ENCODE results near the gene SMIM33.
"Not testable (repeated sequence)": the region's sequence is repeated elsewhere in the genome, so short reads cannot be mapped to it uniquely, and the experiment has no call there.

The SMIM33 gene

GRCh38 chr5:139457653-139458306 is 13.0 kb upstream of the SMIM33 start:
- DNase-seq, result no peak

GRCh38 chr5:139458580-139459407 is 12.0 kb upstream of the SMIM33 start:
- no peak for DNase-seq

DNA sequence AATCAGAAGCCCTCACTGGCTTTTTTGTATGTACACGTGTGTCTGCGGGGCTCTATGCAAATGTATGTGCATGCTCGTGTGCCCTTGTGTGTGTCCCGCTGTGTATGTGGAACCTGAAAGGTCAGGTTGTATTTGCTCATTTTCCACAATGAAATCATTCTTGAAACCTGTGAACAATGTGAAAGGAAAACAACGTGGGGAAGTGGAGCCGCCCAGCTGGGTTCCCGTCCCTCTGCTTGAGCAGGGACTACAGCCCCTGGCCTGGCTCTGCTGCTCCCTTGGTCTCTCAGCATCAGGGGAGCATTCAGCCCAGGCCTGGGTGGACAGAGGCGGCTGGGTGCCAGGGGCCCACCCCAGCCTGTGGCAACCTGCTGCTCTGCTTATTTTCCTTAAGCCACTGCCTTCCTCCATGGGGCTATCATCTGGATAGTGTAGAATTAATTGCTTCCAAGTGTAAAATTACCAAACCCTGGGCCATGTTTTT is 11.3 kb upstream of the SMIM33 start:
- DNase-seq, result no peak

GRCh38 chr5:139460455-139460854 is 10.3 kb upstream of the SMIM33 start:
- no peak for DNase-seq

GRCh38 chr5:139461176-139461575 is 9.6 kb upstream of the SMIM33 start:
- DNase-seq, result no peak

DNA sequence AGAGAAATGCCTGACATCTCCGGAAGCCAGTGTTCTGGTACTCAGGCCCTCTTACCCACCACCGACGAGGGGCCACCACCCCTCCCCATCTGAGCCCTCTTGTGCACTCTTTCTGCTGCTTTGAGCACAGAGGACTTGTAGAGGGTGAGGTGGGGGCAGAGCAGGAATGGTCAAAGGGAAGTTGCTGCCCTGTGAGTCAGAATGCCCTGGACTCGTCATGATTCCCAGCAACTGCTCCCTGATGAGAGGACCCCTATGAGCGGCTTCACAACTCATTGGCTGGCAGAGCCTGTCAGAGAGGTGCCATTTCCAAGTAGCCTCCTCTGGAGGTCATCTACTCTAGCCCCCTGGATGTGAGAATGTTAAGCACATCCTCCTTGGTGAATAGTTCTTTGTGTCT is 9.1 kb upstream of the SMIM33 start:
- DNase-seq, result no peak

DNA sequence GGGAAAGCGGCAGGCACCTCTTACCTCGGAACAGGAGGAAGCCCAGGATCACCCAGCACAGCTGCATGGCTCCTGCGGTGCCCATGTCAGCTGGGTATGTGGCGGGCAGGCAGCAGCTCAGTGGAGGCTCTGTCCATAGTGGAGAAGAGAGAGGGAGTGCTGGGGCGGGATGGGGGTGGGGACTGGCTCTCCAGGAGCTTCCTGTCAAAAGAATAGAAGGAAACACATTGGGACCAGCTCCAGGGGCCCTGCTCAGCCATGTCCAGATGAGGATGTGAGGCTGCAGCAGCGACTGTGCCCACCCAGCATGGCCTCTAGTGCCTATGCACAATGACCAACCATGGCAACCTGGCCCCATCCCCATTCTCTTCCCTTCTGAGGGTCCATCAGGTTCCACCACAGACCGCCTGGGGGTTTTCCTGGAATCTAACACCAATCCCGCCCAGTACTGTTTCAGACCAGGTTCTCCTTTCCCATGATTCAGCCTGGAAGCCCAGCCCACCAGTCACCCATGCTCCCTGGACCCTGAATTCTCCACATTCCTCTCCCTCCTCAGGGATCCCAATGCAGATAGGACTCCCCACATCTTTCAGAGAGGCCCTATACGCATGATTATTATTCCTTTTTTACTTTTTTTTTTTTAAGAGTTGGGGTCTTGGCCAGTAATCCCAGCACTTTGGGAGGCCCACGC is 8.1 kb upstream of the SMIM33 start, which contains the start of gene ECSCR:
Gene ECSCR (minus strand): TSS at position 158 of the 691 bp plus-strand sequence. CDS start 73 bp downstream, at position 85.
- DNase-seq, result no peak

- no peak for DNase-seq
These were observed 2.3 kb upstream of the SMIM33 start for GRCh38 chr5:139468421-139468931.

- DNase-seq, result no peak
These were observed 1.7 kb downstream of the SMIM33 start for GRCh38 chr5:139472386-139473030.

DNA sequence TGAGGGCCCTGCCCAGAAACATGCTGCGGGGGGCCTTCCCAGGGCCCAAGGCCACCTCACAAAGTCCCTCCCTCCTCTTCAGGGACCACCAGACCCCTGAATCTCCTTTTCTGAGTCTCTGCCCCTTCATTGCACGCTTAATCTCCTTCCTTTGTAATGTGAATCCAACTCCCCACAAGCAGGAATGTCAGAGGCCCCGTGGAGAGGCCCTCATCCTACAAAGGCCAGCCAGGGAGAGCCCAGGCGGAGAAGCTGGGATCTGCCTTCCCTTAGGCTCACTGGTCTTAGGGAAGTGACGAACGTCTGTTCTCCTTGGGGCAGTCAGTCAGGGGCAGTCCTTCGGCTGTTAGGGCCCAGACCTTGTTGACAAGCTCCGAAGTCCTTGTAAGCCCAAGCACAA is 2.3 kb downstream of the SMIM33 start:
- no peak for DNase-seq

DNA sequence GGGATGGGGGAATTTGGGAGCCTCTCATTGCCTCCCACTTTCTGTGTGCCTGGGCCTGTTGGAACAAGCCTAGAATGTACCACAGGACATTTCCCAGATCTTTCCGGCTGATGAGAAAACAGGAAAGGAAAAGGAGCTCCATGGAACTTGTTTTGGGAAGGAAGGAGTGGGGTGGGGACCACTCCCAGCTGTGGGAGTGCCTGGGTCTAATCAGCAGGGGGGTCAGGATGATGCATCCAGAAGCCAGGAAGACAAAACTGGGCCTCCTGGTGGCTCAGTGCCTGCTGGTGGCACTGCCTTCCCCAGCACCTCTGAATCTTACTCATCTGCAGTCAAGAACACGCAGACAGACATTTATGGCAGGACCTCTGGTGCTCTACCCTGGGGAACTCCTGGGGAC is 2.8 kb downstream of the SMIM33 start:
- DNase-seq, result no peak

DNA sequence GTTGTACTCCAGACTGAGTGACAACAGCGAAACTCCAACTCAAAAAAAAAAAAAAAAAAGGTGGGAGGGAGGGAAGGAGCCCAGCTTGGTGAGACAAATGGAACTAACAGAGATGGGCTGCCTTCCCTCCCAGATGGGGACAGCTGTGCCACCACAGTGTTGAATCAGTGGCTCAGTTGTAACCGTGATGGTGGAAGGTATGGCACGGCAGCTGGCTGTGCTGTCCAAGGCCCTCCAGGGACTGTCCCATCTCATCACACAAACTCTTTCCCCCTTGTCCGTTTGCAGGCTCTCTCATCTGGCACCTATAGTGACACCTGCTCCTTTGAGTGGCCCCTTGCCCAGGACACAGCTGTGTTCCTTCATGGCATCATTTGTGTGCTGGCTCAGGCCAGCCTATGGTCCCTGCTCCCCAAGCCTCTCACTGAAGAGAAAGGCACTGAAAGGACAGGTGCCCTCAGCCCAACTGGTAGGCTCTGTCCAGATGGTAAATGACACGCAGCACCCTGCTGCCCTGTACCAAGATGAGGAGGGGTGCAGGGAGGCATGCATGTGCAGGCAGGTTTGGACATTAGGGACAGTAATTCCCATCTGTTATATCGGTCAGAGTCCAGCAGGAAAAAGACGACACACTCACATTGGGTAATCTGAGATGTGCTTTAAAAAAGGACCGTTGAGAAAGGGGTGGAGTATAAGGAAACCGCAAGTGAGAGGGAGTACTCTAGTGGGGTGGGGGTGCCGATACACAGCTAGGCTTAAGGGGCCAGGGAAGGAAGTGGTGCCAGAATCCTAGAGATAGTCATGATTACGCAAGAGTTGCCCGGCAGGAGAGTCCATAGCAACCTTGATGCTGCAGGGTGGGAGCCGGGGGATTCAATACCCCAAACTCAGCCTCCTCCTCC is 4.3 kb downstream of the SMIM33 start:
- DNase-seq, result peak; percentile 2

- DNase-seq, result no peak
These were observed 5.2 kb downstream of the SMIM33 start for GRCh38 chr5:139475865-139476617.

DNA sequence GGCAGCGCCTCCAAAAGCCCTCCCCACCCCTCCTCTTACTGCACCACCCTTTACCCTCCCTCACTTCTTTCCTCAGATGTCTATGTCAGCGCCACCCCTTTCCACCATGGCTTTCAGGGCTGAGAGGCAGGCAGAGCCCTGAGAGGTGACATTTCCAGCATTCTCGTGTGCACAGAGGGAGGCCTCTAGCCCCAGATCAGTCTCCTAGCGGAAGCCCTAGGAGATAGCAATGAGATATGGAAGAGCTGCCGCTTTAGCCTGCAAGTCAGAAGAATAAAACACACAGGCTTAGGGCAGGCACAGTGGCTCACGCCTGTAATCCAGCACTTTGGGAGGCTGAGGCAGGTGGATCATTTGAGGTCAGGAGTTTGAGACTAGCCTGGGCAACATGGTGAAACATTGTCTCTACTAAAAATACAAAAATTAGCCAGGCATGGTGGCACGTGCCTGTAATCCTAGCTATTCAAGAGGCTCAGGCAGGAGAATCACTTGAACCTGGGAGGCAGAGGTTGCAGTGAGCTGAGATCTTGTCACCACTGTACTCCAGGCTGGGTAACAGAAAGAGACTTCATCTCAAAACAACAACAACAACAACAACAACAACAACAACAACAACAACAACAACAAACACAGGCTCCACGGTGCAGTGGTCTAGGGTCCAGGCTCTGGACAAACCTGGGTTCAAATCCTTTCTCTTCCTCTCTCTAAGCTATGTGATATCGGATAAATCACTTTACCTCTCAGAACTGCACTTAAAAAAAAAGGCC is 8.0 kb downstream of the SMIM33 start:
- not testable (repeated sequence) for DNase-seq

DNA sequence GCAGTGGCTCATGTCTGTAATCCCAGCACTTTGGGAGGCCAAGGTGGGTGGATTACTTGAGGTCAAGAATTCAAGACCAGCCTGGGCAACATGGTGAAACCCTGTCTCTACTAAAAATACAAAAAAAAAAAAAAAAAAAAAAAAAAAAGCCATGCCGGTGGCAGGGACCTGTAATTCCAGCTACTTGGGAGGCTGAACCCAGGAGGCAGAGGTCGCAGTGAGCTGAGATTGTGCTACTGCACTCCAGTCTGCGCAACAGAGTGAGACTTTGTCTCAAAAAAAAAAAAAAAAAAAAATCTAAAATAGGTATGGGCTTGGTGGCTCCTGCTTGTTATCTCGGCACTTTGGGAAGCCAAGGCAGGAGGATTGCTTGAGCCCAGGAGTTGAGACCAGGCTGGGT is 8.9 kb downstream of the SMIM33 start:
- DNase-seq, result not testable (repeated sequence)

DNA sequence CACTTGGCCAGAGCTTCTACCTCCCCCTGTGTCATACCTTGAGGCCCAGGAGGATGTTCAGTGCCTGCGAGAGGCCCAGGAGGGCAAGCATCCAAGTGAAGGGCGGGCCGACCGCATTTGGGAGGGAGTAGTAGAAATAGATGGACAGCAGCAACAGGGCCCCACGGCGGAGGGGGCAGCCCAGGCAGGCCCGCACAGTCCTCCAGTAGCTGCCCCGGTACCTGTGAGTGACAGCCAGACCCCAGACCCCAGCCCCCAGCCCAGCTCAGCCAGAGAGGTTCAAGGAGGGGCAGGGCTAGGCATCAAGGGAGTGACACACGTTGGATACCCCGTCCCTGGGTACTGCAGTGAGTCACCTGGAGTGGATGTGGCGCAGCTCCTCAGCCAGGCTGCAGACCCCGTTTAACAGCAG is 10.3 kb downstream of the SMIM33 start:
- DNase-seq, result peak; percentile 8

DNA sequence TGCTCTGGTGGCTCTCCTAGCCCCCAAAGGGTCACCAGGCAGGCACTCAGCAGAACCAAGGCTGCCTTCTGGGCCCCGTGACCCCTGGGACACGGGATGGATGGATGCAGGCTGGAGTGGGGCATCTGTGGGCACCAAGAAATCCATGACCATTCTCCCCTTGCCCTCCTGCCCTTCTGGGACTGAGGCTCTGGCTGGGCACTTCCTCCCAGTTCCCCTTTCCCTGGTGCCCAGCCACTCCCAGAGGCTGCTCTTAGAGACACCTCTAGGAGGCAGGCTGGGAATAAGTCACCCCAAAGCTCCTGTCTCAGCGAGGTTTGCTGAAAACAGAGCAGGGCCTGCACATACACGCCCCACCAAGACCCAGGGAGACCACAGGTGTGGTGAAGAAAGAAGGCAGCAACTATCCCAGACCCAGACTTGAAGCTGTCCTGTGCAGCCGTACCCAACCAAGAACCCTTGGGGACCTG is 10.8 kb downstream of the SMIM33 start:
- no peak for DNase-seq

- peak; percentile 87 for DNase-seq
These were observed 11.5 kb downstream of the SMIM33 start, which contains the start of gene STING1 for GRCh38 chr5:139482050-139482889. TSS of gene STING1 (minus strand) at chr5:139482758. CDS start at chr5:139481704, 1,054 bp downstream.

DNA sequence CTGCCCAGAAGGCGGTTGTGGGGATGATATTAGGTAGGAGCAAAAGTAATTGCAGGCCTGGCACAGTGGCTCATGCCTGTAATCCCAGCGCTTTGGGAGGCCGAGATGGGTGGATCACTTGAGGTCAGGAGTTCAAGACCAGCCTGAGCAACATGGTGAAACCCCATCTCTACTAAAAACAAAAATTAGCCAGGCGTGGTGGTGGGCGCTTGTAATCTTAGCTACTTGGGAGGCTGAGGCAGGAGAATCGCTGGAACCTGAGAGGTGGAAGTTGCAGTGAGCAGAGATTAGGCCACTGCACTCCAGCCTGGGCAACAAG is 12.0 kb downstream of the SMIM33 start:
- not testable (repeated sequence) for DNase-seq
